Measurements from ENCODE around the gene ASB8. TPM values are rescaled to one million over a fixed set of nuclear protein-coding genes. Genes with fewer than 3 reads are reported as not detected.
A peak's percentile ranks its signal among the peaks of the same experiment; 100 is the strongest.

The ASB8 gene
- polyA plus RNA-seq, 3 donors, result 23.8 to 50.0 (median 38.4) TPM

- H4K20me1 ChIP-seq (ENCODE audit: insufficient read depth, low read length), result no peaks in the 10 kb centered on the region
- TF ChIP-seq CTCF (IDR thresholded peaks at IDR 0.05), result no peak
- peaks cover 21% of the 10 kb centered on the region for H3K4me1 Mint-ChIP-seq
- H3K27ac Mint-ChIP-seq, result peak overlapping the region in 6 of 7 donors; percentile 93 to 99 (median 98)
- no peak for DNase-seq
- peak overlapping the region in 1 of 2 donors; percentile 96 for H3K27ac ChIP-seq (ENCODE audit: low read depth in 1 of 2, low read length in 2 of 2)
- intact Hi-C loops (cut with micrococcal nuclease), result loop anchor here (2.0 to 5.0 kb wide), 2 partner anchors 50 kb away; partner anchors contain the start of gene ASB8 (in 2 of the 2)
- H3K27me3 Mint-ChIP-seq (ENCODE audit: low read depth in 3 of 3), result peaks cover 2 to 4% (median 3%) of the 10 kb centered on the region in 3 donors
- H2AFZ ChIP-seq (ENCODE audit: insufficient read depth, low read depth, low read length, poor library complexity, severe bottlenecking), result peak overlapping the region; percentile 94
- no peaks in the 10 kb centered on the region for H3K36me3 Mint-ChIP-seq
- H3K4me2 ChIP-seq (replicated peaks; ENCODE audit: extremely low read depth, low read length, poor library complexity, severe bottlenecking), result peak overlapping the region; percentile 74
- H3K4me3 ChIP-seq (replicated peaks in 1 of 3; ENCODE audit: low read depth in 2 of 3, low read length in 3 of 3), result peak overlapping the region; percentile 65 to 88 (median 79)
- WGBS (ENCODE audit: insufficient coverage), result 100% methylated on average over 1 of the region's 5 CpGs
- peaks cover 45% of the 10 kb centered on the region for H3K79me2 ChIP-seq (ENCODE audit: insufficient read depth, low read length)
- H3K9me3 Mint-ChIP-seq, result no peaks in the 10 kb centered on the region
- peak overlapping the region; percentile 93 for H3K4me3 Mint-ChIP-seq
- H3K4me1 ChIP-seq (ENCODE audit: control insufficient read depth in 1 of 2, insufficient read depth in 2 of 2, low read length in 2 of 2), result peaks cover 16 to 19% of the 10 kb centered on the region in 2 donors
- no peaks in the 10 kb centered on the region for H3K36me3 ChIP-seq (replicated peaks in 1 of 2; ENCODE audit: control insufficient read depth in 1 of 2, insufficient read depth in 2 of 2, low read length in 2 of 2)
- H3K9ac ChIP-seq (ENCODE audit: insufficient read depth, low read length, poor library complexity, severe bottlenecking), result peak overlapping the region; percentile 92
- no peaks in the 10 kb centered on the region for H3K27me3 ChIP-seq (ENCODE audit: control insufficient read depth in 2 of 2, insufficient read depth in 2 of 2, low read length in 2 of 2)
- H3K9me3 ChIP-seq (replicated peaks in 1 of 2; ENCODE audit: control insufficient read depth in 1 of 2, insufficient read depth in 1 of 2, low read length in 2 of 2), result no peaks in the 10 kb centered on the region
These were observed 50.4 kb downstream of the ASB8 start for GRCh38 chr12:48106681-48107613.

GRCh38 chr12:48105867-48106680 is 51.2 kb downstream of the ASB8 start, which contains the start of gene SENP1:
Gene SENP1 (minus strand): TSS chr12:48106079. CDS start chr12:48101472, 4,607 bp downstream.
- intact Hi-C loops (cut with micrococcal nuclease), result loop anchor here (2.0 to 5.0 kb wide), 2 partner anchors 51 kb away; partner anchors contain the start of gene ASB8 (in 2 of the 2)
- Histone ChIP-seq H3K9ac (ENCODE audit: insufficient read depth, low read length, poor library complexity, severe bottlenecking) (peak within 1 kb of the TSS; percentile 92), H3K27ac (ENCODE audit: low read depth in 1 of 2, low read length in 2 of 2) (peak within 1 kb of the TSS; percentile 94 to 96), H3K9me3 (replicated peaks in 1 of 2; ENCODE audit: control insufficient read depth in 1 of 2, insufficient read depth in 1 of 2, low read length in 2 of 2) (no peaks in the 10 kb centered on the region), H2AFZ (ENCODE audit: insufficient read depth, low read depth, low read length, poor library complexity, severe bottlenecking) (peak within 1 kb of the TSS; percentile 94), H3K79me2 (ENCODE audit: insufficient read depth, low read length) (peaks cover 54% of the 10 kb centered on the region), H4K20me1 (ENCODE audit: insufficient read depth, low read length) (no peaks in the 10 kb centered on the region), H3K36me3 (replicated peaks in 1 of 2; ENCODE audit: control insufficient read depth in 1 of 2, insufficient read depth in 2 of 2, low read length in 2 of 2) (no peaks in the 10 kb centered on the region), H3K4me2 (replicated peaks; ENCODE audit: extremely low read depth, low read length, poor library complexity, severe bottlenecking) (peak within 1 kb of the TSS; percentile 74), H3K4me3 (replicated peaks in 1 of 3; ENCODE audit: low read depth in 2 of 3, low read length in 3 of 3) (peak within 1 kb of the TSS; percentile 65 to 88 (median 79)), H3K27me3 (ENCODE audit: control insufficient read depth in 2 of 2, insufficient read depth in 2 of 2, low read length in 2 of 2) (no peaks in the 10 kb centered on the region), H3K4me1 (ENCODE audit: control insufficient read depth in 1 of 2, insufficient read depth in 2 of 2, low read length in 2 of 2) (peaks cover 16 to 19% of the 10 kb centered on the region in 2 donors)
- Mint-ChIP-seq H3K27ac (peak within 1 kb of the TSS; percentile 93 to 99 (median 98)), H3K27me3 (ENCODE audit: low read depth in 3 of 3) (peaks cover 2 to 4% (median 3%) of the 10 kb centered on the region in 3 donors), H3K9me3 (no peaks in the 10 kb centered on the region), H3K36me3 (no peaks in the 10 kb centered on the region), H3K4me3 (peak within 1 kb of the TSS; percentile 93), H3K4me1 (peaks cover 21% of the 10 kb centered on the region)
- DNase-seq, result peak; percentile 79 to 88 (median 87)
- WGBS (ENCODE audit: insufficient coverage), result 0% methylated on average over 27 of the region's 53 CpGs
- no peak for TF ChIP-seq CTCF (IDR thresholded peaks at IDR 0.05)

Data from CD14-positive monocyte (primary cell).